GM19463 (cell line): Measurements from ENCODE around the gene RYR1.

Experiments used
- ATAC-seq: cut with Tn5 transposase; IDR thresholded peaks from one replicate; pipeline ENCODE4 v1.9.1; 2021; ENCODE audit warnings: mild to moderate bottlenecking, moderate library complexity; ENCODE audit not compliant: unreplicated experiment

RYR1 gene

GRCh38 chr19:38433268-38433733 lies at the start of gene RYR1:
Gene RYR1, plus strand, starts transcription at chr19:38433691. Its CDS starts 139 bp downstream, at chr19:38433830.
- ATAC-seq = no peak

- ATAC-seq = no peak
Observed at GRCh38 chr19:38383743-38384142, 49.7 kb upstream of the RYR1 start.

DNA sequence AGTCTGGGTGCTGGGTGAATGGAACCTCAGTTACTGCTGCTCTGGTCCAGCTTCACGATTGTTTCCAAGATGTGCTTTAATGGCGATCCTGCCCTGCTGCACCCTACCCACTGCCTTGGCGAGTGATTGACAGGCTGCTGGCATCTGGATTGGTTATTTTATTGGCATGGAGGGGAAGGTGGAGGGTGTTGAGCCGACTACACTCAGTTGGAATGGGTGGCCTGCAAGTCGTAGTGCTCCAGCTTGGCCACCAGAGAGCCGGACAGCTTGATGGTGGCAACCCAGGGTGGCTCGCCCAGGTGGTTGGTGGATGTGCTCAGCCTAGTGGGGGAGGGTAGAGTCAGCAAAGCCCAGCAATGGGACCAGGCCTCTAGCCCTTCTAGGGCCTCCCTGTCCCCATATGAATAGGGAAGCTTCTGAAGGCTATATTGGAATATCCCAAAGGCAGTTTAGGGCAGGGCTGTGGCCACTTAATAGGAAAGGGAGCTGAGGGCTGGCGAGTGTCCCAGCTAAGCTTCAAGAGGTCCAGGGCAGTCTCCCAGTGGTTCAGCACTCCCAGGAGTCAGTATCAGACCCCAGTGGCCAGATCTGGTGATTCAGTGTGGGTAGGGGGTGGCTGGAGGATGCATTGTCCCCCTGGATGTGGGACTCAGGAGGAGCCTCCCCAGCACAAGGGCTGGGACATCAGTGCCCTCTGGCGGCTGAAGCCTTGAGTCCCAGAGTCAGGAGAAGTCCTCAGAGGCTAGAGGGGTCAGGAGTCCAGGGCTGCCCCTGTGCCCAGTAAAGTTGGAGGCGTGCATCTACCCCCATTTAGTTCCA lies 49.1 kb upstream of the RYR1 start:
- ATAC-seq = no peak

- no peak for ATAC-seq
Observed at GRCh38 chr19:38385057-38385803, 48.3 kb upstream of the RYR1 start.

GRCh38 chr19:38385804-38386257 lies 47.7 kb upstream of the RYR1 start:
- no peak for ATAC-seq

- no peak for ATAC-seq
Observed at GRCh38 chr19:38386300-38386970, 47.1 kb upstream of the RYR1 start.

GRCh38 chr19:38386971-38387549 lies 46.4 kb upstream of the RYR1 start:
- no peak for ATAC-seq

DNA sequence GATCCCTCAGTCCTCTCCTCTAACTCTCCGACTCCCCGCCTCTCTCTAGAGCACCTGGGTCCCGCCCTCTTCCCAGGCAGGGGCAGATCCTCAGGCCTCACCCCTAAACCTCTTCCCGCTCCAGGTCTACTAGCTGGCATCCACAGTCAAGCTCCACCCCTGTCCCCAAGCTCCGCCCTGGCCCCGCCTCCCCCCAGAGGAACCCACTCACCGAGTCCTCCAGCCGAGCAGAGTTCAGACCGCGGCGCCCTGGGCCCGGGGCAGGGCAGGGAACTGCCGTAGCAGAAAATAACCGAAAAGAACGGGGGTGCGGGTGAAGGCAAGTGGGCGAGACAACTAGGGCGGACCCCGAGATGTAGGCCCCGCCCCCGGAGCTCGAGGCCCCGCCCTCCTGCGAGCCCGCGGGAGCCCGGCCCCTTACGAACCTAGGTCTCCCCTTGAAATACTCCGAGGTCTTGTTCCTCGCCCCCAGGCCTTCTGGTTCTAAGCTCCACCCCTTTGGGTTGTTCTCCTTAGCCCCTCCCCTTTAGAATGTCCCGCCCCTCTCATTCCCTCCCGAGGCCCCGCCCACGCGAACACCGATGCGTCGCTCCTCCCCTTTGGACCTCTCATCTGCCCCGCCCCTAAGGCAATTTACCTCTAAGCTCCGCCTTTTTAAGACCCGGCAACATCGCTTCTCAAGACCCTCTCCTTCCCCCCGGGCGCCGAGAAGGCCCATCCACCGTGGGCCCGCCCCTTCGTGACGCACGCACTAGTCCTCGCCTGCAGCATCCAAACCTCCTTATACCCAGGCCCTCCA lies 45.7 kb upstream of the RYR1 start, which contains the start of gene GGN:
GGN (minus strand) TSS at position 485 of the 799 bp plus-strand sequence. CDS start 773 bp downstream, outside the sequence.
- no peak for ATAC-seq

DNA sequence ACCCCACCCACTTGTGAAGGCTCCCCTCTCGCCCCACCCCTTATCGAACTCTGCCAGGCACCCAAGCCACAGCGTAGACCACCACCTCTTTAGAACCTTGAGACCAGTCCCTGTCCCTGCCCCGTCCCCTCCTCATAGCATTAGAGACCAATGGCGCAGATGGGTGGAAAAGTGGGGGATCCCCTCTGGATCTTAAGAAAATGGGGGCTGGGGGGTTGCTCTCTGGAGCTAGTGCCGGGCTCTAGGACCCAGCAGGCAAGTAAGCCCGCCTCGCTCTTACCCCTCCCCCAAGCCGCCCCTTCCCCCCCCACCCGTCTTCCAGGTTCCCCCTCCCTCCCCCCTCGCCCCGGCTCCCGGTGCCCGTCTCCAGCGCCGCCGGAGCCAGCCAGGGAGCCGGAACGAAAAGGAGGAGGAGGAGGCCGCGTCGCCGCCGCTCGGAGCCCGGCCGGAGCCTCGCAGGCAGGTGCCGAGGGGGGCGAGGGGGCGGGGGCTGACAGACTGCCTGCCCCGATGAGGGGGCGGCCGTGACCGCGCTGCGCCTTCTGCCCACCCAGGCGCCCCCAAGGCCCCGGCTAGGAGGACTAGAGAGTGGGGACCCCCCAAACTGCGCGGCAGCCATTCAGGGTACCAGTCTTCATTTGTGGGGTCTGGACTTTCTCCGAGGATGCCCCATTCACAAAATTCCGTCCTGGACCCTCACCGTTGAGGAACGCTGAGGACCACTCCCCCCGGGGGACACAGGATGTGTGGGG lies 45.0 kb upstream of the RYR1 start, which contains the start of gene SPRED3:
SPRED3 (plus strand) TSS at position 349 of the 752 bp plus-strand sequence. CDS start 1,606 bp downstream, outside the sequence.
- no peak for ATAC-seq

- ATAC-seq = no peak
Observed at GRCh38 chr19:38389101-38389925, 44.2 kb upstream of the RYR1 start.

DNA sequence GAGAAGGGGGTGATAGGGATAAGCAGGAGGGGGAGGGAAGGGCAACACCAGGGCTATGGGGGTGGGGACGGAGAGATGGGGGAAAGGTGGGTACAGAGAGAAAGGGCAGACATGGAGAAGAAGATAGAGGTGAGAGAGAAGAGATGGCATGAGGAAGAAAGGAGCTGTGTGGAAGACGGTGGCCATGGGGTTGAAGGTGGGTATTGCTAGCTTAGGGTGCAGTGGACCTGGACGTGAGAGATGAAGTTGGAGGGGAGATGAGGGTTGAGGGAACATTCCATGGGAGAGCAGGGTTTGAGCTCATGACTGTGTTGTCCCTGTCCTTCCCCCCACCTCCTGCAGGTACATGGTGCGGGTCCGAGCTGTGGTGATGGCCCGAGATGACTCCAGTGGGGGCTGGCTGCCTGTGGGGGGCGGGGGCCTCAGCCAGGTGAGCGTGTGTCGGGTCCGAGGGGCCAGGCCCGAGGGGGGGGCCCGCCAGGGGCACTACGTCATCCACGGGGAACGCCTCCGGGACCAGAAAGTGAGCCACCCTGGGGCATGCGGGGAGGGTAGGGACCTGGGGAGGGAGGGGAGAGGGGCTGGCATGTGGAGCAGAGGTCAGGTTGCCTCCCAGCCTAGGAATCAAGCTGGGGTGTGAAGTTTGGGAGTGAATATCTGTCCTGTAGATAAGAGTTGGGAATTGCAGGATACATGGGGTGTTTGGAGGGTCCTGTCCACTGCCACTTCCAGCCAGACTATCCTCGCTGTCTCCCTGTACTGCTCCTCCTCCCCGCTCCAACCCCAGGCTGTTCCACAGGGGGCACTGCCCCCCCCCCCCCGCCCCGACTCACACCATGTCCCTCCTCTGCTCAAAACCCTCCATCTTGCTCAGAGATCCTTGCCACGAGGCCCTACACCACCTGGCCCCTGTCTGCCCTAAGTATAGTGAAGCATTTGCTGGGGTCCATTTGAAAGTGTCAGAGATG lies 43.2 kb upstream of the RYR1 start:
- no peak for ATAC-seq

DNA sequence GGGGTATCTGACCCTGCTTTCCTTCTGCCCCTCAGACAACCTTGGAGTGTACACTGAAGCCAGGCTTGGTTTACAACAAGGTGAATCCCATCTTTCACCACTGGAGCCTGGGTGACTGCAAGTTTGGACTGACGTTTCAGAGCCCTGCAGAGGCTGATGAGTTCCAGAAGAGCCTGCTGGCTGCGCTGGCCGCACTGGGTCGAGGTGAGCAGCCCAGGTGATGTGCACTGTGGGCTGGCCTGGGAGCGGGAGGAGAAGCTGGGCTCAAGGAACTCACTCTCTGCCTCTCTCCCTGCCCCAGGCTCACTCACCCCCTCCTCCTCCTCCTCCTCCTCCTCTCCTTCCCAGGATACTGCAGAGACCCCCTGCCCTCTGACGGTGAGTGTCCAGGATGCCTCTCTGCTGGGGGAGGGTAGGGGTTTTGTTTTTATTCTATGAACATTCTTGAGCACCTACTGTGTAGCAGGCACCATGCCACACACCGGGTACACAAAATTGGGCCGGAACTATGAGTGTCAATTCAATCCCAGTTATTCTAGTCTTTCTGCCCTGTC lies 41.5 kb upstream of the RYR1 start:
- ATAC-seq = no peak

DNA sequence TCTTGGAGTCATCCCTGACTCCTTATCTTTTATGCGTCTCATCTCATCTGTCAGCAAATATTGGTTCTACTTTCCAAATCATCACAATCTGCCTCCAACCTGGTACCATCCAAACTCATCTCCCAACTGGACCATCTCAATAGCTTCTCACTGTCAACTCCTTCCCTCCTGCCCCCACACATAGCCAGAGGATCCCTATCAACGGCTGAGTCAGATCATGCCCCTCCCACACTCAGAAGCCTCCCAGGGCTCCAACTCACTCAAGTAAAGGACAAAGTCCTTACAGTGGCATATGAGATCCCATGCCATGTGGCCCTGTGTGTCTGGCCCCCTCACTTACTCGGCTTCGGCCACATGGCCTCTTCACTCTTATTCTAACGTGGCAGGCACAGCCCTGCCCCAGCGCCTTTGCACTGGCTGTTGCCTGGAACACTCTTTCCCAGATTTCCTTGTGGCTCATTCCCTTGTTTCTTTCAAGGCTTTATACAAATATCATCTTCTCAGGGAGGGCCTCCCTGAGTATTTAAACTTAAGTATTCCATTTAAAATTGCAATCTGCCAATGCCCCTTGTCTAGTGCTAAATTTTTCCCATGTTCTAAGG lies 40.7 kb upstream of the RYR1 start:
- no peak for ATAC-seq

DNA sequence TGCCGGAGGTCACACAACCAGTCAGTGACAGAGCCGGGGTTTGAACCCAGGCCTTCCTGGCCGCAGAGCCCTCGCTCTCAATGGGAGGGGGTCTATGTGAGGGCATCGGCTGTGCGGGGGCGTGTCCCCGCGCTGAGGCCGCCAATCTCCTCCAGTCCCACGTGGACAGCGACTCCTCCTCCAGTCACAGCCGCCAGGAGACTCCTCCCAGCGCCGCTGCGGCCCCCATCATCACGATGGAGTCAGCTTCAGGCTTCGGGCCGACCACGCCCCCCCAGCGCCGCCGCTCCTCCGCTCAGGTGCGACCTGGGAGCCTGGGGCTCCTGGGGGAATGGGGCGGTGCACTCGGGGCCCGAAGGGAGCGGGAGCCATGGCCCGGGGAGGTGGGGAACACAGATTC lies 39.0 kb upstream of the RYR1 start:
- no peak for ATAC-seq

- no peak for ATAC-seq
Observed at GRCh38 chr19:38395381-38396114, 37.9 kb upstream of the RYR1 start.

- ATAC-seq = no peak
Observed at GRCh38 chr19:38399081-38399480, 34.4 kb upstream of the RYR1 start.
